H1 (cell line): ENCODE data around the gene OGDHL. TPM values are rescaled to one million over a fixed set of nuclear protein-coding genes. Genes with fewer than 3 reads are reported as not detected.

Experiments
- CTCF ChIA-PET: fragments of 300-600 bp; sonication (Branson Sonifier 250); formaldehyde crosslinking; loops from one replicate; lab custom pipeline; 2021; ENCODE audit not compliant: partially characterized antibody; lab: Charles Lee
- POLR2A ChIA-PET: fragments of 300-600 bp; sonication (Branson Sonifier 250); formaldehyde crosslinking; loops from one replicate; lab custom pipeline; 2021; ENCODE audit warnings: inconsistent platforms; ENCODE audit not compliant: partially characterized antibody; lab: Charles Lee
- DNase-seq, 2 experiments: peaks; one replicate each; pipeline versions ENCODE4 v3.0.0 to v3.0.0-alpha.2; 2010 to 2022; ENCODE audit warnings: low spot score in 2 of 2, low read depth in 1 of 2, mixed read lengths in 1 of 2
- FAIRE-seq: peaks from 2 replicates; lab custom pipeline; 2011; peaks lifted over from hg19 to GRCh38; lab: Jason Lieb, UNC
- H2AFZ ChIP-seq: 2 replicates; pipeline ENCODE4 v1.8.1; 2012; ENCODE audit warnings: low read length, inconsistent platforms
- H2AK5ac ChIP-seq: 2 replicates; pipeline ENCODE4 v1.6.1; 2013; ENCODE audit warnings: low read depth, low read length
- H2BK120ac ChIP-seq: replicated peaks from 2 replicates; pipeline ENCODE3; 2013; ENCODE audit warnings: low read depth, low read length, inconsistent platforms
- H2BK12ac ChIP-seq: 2 replicates; pipeline ENCODE4 v1.6.1; 2013; ENCODE audit warnings: low read depth, low read length
- H2BK15ac ChIP-seq: 2 replicates; pipeline ENCODE4 v1.6.1; 2013; ENCODE audit warnings: low read length
- H2BK20ac ChIP-seq: 2 replicates; pipeline ENCODE4 v1.6.1; 2013; ENCODE audit warnings: low read length
- H2BK5ac ChIP-seq: 2 replicates; pipeline ENCODE4 v1.6.1; 2013; ENCODE audit warnings: low read depth, low read length
- H3K14ac ChIP-seq: 2 replicates; pipeline ENCODE4 v1.6.1; 2013; ENCODE audit warnings: inconsistent platforms; ENCODE audit not compliant: insufficient read length
- H3K18ac ChIP-seq: 2 replicates; pipeline ENCODE4 v1.6.1; 2013; ENCODE audit warnings: low read length; ENCODE audit errors: extremely low read depth
- H3K23ac ChIP-seq: 2 replicates; pipeline ENCODE4 v1.6.1; 2013; ENCODE audit warnings: inconsistent platforms; ENCODE audit not compliant: insufficient read length
- H3K23me2 ChIP-seq: 2 replicates; pipeline ENCODE4 v1.6.1; 2013; ENCODE audit warnings: low read depth, low read length
- H3K27ac ChIP-seq: 2 replicates; pipeline ENCODE4 v1.6.1; 2011; ENCODE audit warnings: low read depth, low read length, inconsistent platforms
- H3K27me3 ChIP-seq, 4 experiments: replicated peaks in 1 of 4; 1 replicate in 1 of 4; 2 replicates in 3 of 4; pipeline versions ENCODE4 v1.6.1 to v1.8.1; 2011 to 2013; ENCODE audit warnings: low read length in 3 of 4, mild to moderate bottlenecking in 3 of 4, inconsistent platforms in 2 of 4, mixed read lengths in 2 of 4, moderate library complexity in 1 of 4; ENCODE audit not compliant: control insufficient read depth in 3 of 4, insufficient read depth in 3 of 4; ENCODE audit errors: extremely low read depth in 1 of 4
- H3K36me3 ChIP-seq, 4 experiments: 2 replicates each; pipeline versions ENCODE4 v1.6.1 to v1.8.1; 2011 to 2013; ENCODE audit warnings: mild to moderate bottlenecking in 4 of 4, low read length in 3 of 4, moderate library complexity in 2 of 4, control low read depth in 1 of 4, inconsistent platforms in 1 of 4; ENCODE audit not compliant: insufficient read depth in 4 of 4, control insufficient read depth in 2 of 4
- H3K4ac ChIP-seq: replicated peaks from 2 replicates; pipeline ENCODE3; 2013; ENCODE audit warnings: low read length, low read depth, mixed read lengths, inconsistent platforms; ENCODE audit not compliant: insufficient read length
- H3K4me1 ChIP-seq, 4 experiments: replicated peaks in 1 of 4; 1 replicate in 1 of 4; 2 replicates in 3 of 4; pipeline versions ENCODE4 v1.6.1 to v1.8.1; 2011 to 2013; ENCODE audit warnings: low read length in 3 of 4, inconsistent platforms in 2 of 4, mixed read lengths in 1 of 4; ENCODE audit not compliant: insufficient read depth in 4 of 4, control insufficient read depth in 3 of 4
- H3K4me2 ChIP-seq, 2 experiments: 2 replicates each; pipeline versions ENCODE4 v1.6.1 to v1.8.1; 2011 to 2013; ENCODE audit warnings: low read depth in 2 of 2, low read length in 2 of 2, control low read depth in 1 of 2, inconsistent platforms in 1 of 2, mild to moderate bottlenecking in 1 of 2; ENCODE audit not compliant: insufficient read depth in 1 of 2
- H3K4me3 ChIP-seq, 4 experiments: fragments of 200-600, 300-600 bp in 1 of 4; sonication (generic), shearing (Covaris generic), sonication (Bioruptor Twin) in 1 of 4; 2 replicates each; pipeline versions ENCODE4 v1.5.1 to v1.8.1; 2011 to 2016; ENCODE audit warnings: low read length in 4 of 4, low read depth in 3 of 4, control low read depth in 2 of 4, inconsistent platforms in 2 of 4, mild to moderate bottlenecking in 2 of 4, mixed read lengths in 1 of 4, moderate library complexity in 1 of 4; ENCODE audit not compliant: insufficient read depth in 2 of 4; ENCODE audit errors: extremely low read depth in 1 of 4
- H3K56ac ChIP-seq: replicated peaks from 2 replicates; pipeline ENCODE3; 2013; ENCODE audit warnings: low read depth, mild to moderate bottlenecking, mixed read lengths, low read length, inconsistent platforms; ENCODE audit not compliant: insufficient read length
- H3K79me1 ChIP-seq: 2 replicates; pipeline ENCODE4 v1.6.1; 2013; ENCODE audit warnings: low read depth, low read length, control low read depth
- H3K79me2 ChIP-seq, 2 experiments: 2 replicates each; pipeline versions ENCODE4 v1.6.1 to v1.8.1; 2012 to 2013; ENCODE audit warnings: low read length in 2 of 2, mild to moderate bottlenecking in 2 of 2, inconsistent platforms in 1 of 2; ENCODE audit not compliant: insufficient read depth in 2 of 2, control insufficient read depth in 1 of 2
- H3K9ac ChIP-seq, 4 experiments: replicated peaks in 1 of 4; 1 replicate in 1 of 4; 2 replicates in 3 of 4; pipeline versions ENCODE4 v1.6.1 to v1.8.1; 2011 to 2013; ENCODE audit warnings: low read depth in 3 of 4, low read length in 3 of 4, control low read depth in 2 of 4, mild to moderate bottlenecking in 2 of 4, moderate library complexity in 2 of 4, inconsistent platforms in 1 of 4; ENCODE audit errors: extremely low read depth in 1 of 4
- H3K9me3 ChIP-seq, 2 experiments: 2 replicates each; pipeline versions ENCODE4 v1.6.1 to v1.8.1; 2012 to 2013; ENCODE audit warnings: mild to moderate bottlenecking in 2 of 2, moderate library complexity in 2 of 2, control low read depth in 1 of 2, inconsistent platforms in 1 of 2, low read depth in 1 of 2, low read length in 1 of 2, mixed read lengths in 1 of 2; ENCODE audit not compliant: insufficient read depth in 2 of 2
- H4K20me1 ChIP-seq, 2 experiments: replicated peaks in 1 of 2; 2 replicates each; pipeline versions ENCODE3 to v1.8.1; 2011 to 2013; ENCODE audit warnings: inconsistent platforms in 2 of 2, low read length in 2 of 2, mild to moderate bottlenecking in 1 of 2; ENCODE audit not compliant: insufficient read depth in 2 of 2, control insufficient read depth in 1 of 2
- H4K5ac ChIP-seq: 2 replicates; pipeline ENCODE4 v1.6.1; 2013; ENCODE audit warnings: low read length, low read depth, mixed read lengths, inconsistent platforms; ENCODE audit not compliant: insufficient read length
- H4K8ac ChIP-seq: 2 replicates; pipeline ENCODE4 v1.8.0; 2013; ENCODE audit warnings: mild to moderate bottlenecking, moderate library complexity, low read length, inconsistent platforms; ENCODE audit not compliant: insufficient read depth; ENCODE audit errors: extremely low read depth
- H4K91ac ChIP-seq: replicated peaks from 2 replicates; pipeline ENCODE3; 2013; ENCODE audit warnings: low read length, mixed read lengths, inconsistent platforms; ENCODE audit not compliant: insufficient read length
- KDM1A ChIP-seq: fragments of 200-600, 300-600 bp; sonication (generic); IDR thresholded peaks from 2 replicates; pipeline ENCODE4 v1.7.1; 2016; ENCODE audit warnings: mild to moderate bottlenecking, low read length, borderline replicate concordance
- MAX ChIP-seq: IDR thresholded peaks from 2 replicates; pipeline ENCODE4 v1.6.1; 2012; ENCODE audit warnings: inconsistent platforms
- TEAD4 ChIP-seq: IDR thresholded peaks from 2 replicates; pipeline ENCODE4 v1.6.1; 2012; ENCODE audit warnings: low read depth, low read length, inconsistent platforms, mixed read lengths
- ZNF274 ChIP-seq: IDR thresholded peaks from 2 replicates; pipeline ENCODE4 v1.7.0; 2012; ENCODE audit warnings: low read length, borderline replicate concordance; ENCODE audit errors: extremely low read depth
- WGBS, 2 experiments: shearing (Covaris generic) in 1 of 2; methylation state at CpG; one replicate each; pipeline versions ENCODE4 v1.1.6 to v1.1.7; 2013 to 2015; ENCODE audit warnings: low lambda C conversion rate in 2 of 2, mixed read lengths in 2 of 2, inconsistent platforms in 1 of 2, low coverage in 1 of 2, missing lambda C conversion rate in 1 of 2; ENCODE audit not compliant: insufficient replicate concordance in 2 of 2, insufficient coverage in 1 of 2, insufficient read length in 1 of 2; ENCODE audit errors: extremely low coverage in 1 of 2, missing lambda C conversion rate in 1 of 2; 5-methylcytosine and 5-hydroxymethylcytosine counted together
- polyA plus RNA-seq, 7 experiments: library from polyadenylated mRNA; depleted of rRNA in 3 of 7; stranded (reverse) in 5 of 7; unstranded in 2 of 7; fragments of >200 nt in 5 of 7; fragments of 200-250 nt in 2 of 7; gene quantifications; 1 replicate in 5 of 7; 2 replicates in 1 of 7; 4 replicates in 1 of 7; pipeline versions ENCODE4 v1.2.1 to v1.2.3, GENCODE V29; 2011 to 2013; ENCODE audit warnings: missing spikeins in 2 of 7, mixed read lengths in 2 of 7
- total RNA-seq: library from RNA; stranded (reverse); fragmentation: NEBNext Ultra II Directional; extraction: Animal tissue kit (Norgen Biotek cat#: 25700); gene quantifications from 2 replicates; pipeline ENCODE4 v1.2.1, GENCODE V29; 2021

OGDHL gene
- total and polyA plus RNA-seq, 2 of the 8 experiments (the other 6 are each of a cell fraction or from before 2014, with no cell fraction given): 16.1 to 16.6 TPM

- TF ChIP-seq TEAD4 (no peak), ZNF274 (no peak), KDM1A (peak; percentile 91; the same call in 1 of the 2 replicates), MAX (peak; percentile 37)
- TF ChIP-seq, all 59 proteins: peak for 2
- no peak overlapping the region for H3K18ac ChIP-seq
- H4K20me1 ChIP-seq: peaks cover 6 to 8% of the 10 kb centered on the region in 2 experiments
- H3K79me2 ChIP-seq: peaks cover 0 to 2% of the 10 kb centered on the region in 2 experiments; a peak in 1 of 4 replicates
- H3K23me2 ChIP-seq: peaks cover 7% of the 10 kb centered on the region; the same call in 1 of the 2 replicates
- H3K14ac ChIP-seq: no peak overlapping the region
- H3K23ac ChIP-seq: no peak overlapping the region
- no peak overlapping the region for H2BK15ac ChIP-seq
- no peak overlapping the region for H2BK12ac ChIP-seq
- no peak overlapping the region for H3K4ac ChIP-seq
- WGBS, 2 experiments: 24% methylated on average over 16 of the region's 16 CpGs; no CpG with 5 or more reads in 1 of the 2 experiments
- FAIRE-seq (no peak), DNase-seq (no peak)
- no peaks in the 10 kb centered on the region; the same call in 1 of the 2 replicates for H3K79me1 ChIP-seq
- H3K36me3 ChIP-seq: no peaks in the 10 kb centered on the region
- no peak overlapping the region for H4K91ac ChIP-seq
- peak overlapping the region; percentile 87 to 90 for H3K4me2 ChIP-seq
- no peak overlapping the region for H2BK120ac ChIP-seq
- ChIA-PET POLR2A (interaction anchor here (0.8 to 1.6 kb wide), 2 partner anchors 10 to 20 kb away, joined by 3 to 4 read pairs; no protein-coding TSS in a partner anchor), CTCF (interaction anchor here (1.8 to 3.4 kb wide), 2 partner anchors 10 to 166 kb away, joined by 8 to 12 read pairs; no protein-coding TSS in a partner anchor)
- peak overlapping the region; percentile 35; the same call in 1 of the 2 replicates for H2BK5ac ChIP-seq
- H3K4me3 ChIP-seq: peak overlapping the region; percentile 59 to 82 (median 66)
- no peak overlapping the region for H3K56ac ChIP-seq
- peaks cover 0 to 5% (median 0%) of the 10 kb centered on the region in 4 experiments; a peak in 3 of 7 replicates for H3K4me1 ChIP-seq
- no peak overlapping the region for H2BK20ac ChIP-seq
- no peak overlapping the region for H4K5ac ChIP-seq
- H2AFZ ChIP-seq: peak overlapping the region; percentile 36; the same call in 1 of the 2 replicates
- H3K27ac ChIP-seq: no peak overlapping the region
- peaks cover 0 to 6% (median 3%) of the 10 kb centered on the region in 4 experiments; a peak in 3 of 7 replicates for H3K27me3 ChIP-seq
- H3K9ac ChIP-seq: peak overlapping the region in 2 of 4 experiments; percentile 58 to 65; a peak in 4 of 7 replicates
- peak overlapping the region; percentile 75; the same call in 1 of the 2 replicates for H4K8ac ChIP-seq
- no peak overlapping the region for H2AK5ac ChIP-seq
- no peaks in the 10 kb centered on the region for H3K9me3 ChIP-seq
These were observed 828 bp downstream of the OGDHL start for GRCh38 chr10:49761201-49761788.
